DOHH2 (cell line): Measurements from ENCODE around the gene PIK3CG.

ENCODE experiments used
- CTCF ChIP-seq: fragments of 200-600 bp; sonication (generic); IDR thresholded peaks from one replicate; pipeline ENCODE4 v1.5.1; 2014; ENCODE audit warnings: antibody characterized with exemption, mild to moderate bottlenecking, low read depth, low read length; ENCODE audit not compliant: poor library complexity, severe bottlenecking
- EZH2phosphoT487 ChIP-seq: fragments of 200-600 bp; sonication (generic); IDR thresholded peaks from 2 replicates; pipeline ENCODE4 v1.6.1; 2017; ENCODE audit warnings: borderline replicate concordance, mild to moderate bottlenecking, antibody characterized with exemption, low read length, moderate library complexity, mixed read lengths

DNA sequence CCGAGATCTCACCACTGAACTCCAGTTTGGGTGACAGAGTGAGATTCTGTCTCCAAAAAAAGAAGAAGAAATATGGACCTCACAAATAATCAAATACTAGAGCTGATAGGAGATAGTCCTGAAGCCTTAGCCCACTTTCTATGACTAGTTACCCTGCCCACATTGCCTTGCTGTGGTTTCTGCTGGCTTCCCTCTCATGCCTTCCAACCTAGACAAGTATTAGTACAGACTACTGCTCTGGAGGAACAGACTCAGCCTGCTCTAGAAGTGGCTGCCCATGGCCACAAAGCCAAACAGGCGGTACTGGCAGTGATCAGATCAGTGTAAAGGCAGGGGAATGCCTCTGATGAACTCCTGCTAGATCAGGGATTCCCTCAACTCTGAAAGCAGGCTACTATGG, 89.8 kb downstream of the PIK3CG start:
- TF ChIP-seq CTCF: no peak
- TF ChIP-seq EZH2phosphoT487: no peak
